IMR-90 (cell line): ENCODE measurements around the gene FAU. TPM values are rescaled to one million over a fixed set of nuclear protein-coding genes. Genes with fewer than 3 reads are reported as not detected.

Source experiments
- ATAC-seq: fragments of 200-7000 bp; cut with Tn5 transposase; 2 replicates; pipeline ENCODE4 v1.9.1; 2020; ENCODE audit warnings: low read depth, mild to moderate bottlenecking, moderate library complexity
- BruUV-seq: library from RNA; stranded (reverse); fragments of 400-500 nt; replicated peaks from 2 replicates; lab custom pipeline; 2021; lab: Mats Ljungman, UMichigan
- CTCF ChIA-PET: fragments of 300-600 bp; formaldehyde crosslinking; extraction: SDS; loops from one replicate; lab custom pipeline; 2021; ENCODE audit warnings: antibody characterized with exemption; lab: Yijun Ruan, JAX
- POLR2A ChIA-PET: fragments of 300-600 bp; sonication (Branson Sonifier 250); formaldehyde crosslinking; loops from one replicate; lab custom pipeline; 2022; ENCODE audit warnings: antibody characterized with exemption; ENCODE audit not compliant: unreplicated experiment; lab: Charles Lee
- DNase-seq: peaks from one replicate; pipeline ENCODE4 v3.0.0; 2013
- H2AFZ ChIP-seq: replicated peaks from 2 replicates; pipeline ENCODE3; 2013; ENCODE audit warnings: low read length, mild to moderate bottlenecking; ENCODE audit not compliant: poor library complexity
- H2AK5ac ChIP-seq: 2 replicates; pipeline ENCODE4 v1.6.1; 2013; ENCODE audit warnings: low read depth, low read length, inconsistent platforms
- H2AK9ac ChIP-seq: replicated peaks from 2 replicates; pipeline ENCODE3; 2013; ENCODE audit warnings: mild to moderate bottlenecking, low read depth, low read length, moderate library complexity; ENCODE audit not compliant: poor library complexity
- H2BK120ac ChIP-seq: 2 replicates; pipeline ENCODE4 v1.6.1; 2013; ENCODE audit warnings: low read depth, low read length, inconsistent platforms
- H2BK15ac ChIP-seq: 3 replicates; pipeline ENCODE4 v1.6.1; 2013; ENCODE audit warnings: low read depth, low read length, inconsistent platforms
- H2BK20ac ChIP-seq: 2 replicates; pipeline ENCODE4 v1.6.1; 2013; ENCODE audit warnings: low read depth, mild to moderate bottlenecking, inconsistent platforms, low read length, moderate library complexity
- H2BK5ac ChIP-seq: 2 replicates; pipeline ENCODE4 v1.6.1; 2013; ENCODE audit warnings: mild to moderate bottlenecking, low read depth, low read length, inconsistent platforms; ENCODE audit not compliant: poor library complexity, severe bottlenecking
- H3K14ac ChIP-seq: replicated peaks from 2 replicates; pipeline ENCODE4 v1.6.1; 2013; ENCODE audit warnings: low read depth, low read length, inconsistent platforms
- H3K18ac ChIP-seq: 2 replicates; pipeline ENCODE4 v1.6.1; 2013; ENCODE audit warnings: low read depth, low read length, control low read depth
- H3K23ac ChIP-seq: 2 replicates; pipeline ENCODE4 v1.6.1; 2013; ENCODE audit warnings: low read depth, low read length, inconsistent platforms
- H3K27ac ChIP-seq: 2 replicates; pipeline ENCODE4 v1.5.1; 2013; ENCODE audit warnings: mild to moderate bottlenecking, control low read depth, low read length; ENCODE audit not compliant: insufficient read depth
- H3K27me3 ChIP-seq: 2 replicates; pipeline ENCODE4 v1.6.1; 2013; ENCODE audit warnings: low read length; ENCODE audit not compliant: control insufficient read depth, insufficient read depth
- H3K36me3 ChIP-seq: 2 replicates; pipeline ENCODE4 v1.6.1; 2013; ENCODE audit warnings: low read length, mixed read lengths; ENCODE audit not compliant: control insufficient read depth, insufficient read depth
- H3K4ac ChIP-seq: 2 replicates; pipeline ENCODE4 v1.6.1; 2013; ENCODE audit warnings: low read depth, low read length, inconsistent platforms
- H3K4me1 ChIP-seq: 2 replicates; pipeline ENCODE4 v1.6.1; 2013; ENCODE audit warnings: low read length, mixed read lengths; ENCODE audit not compliant: control insufficient read depth, insufficient read depth
- H3K4me2 ChIP-seq: 2 replicates; pipeline ENCODE4 v1.6.1; 2013; ENCODE audit warnings: low read depth, mild to moderate bottlenecking, control low read depth, low read length, moderate library complexity
- H3K4me3 ChIP-seq: 2 replicates; pipeline ENCODE4 v1.5.1; 2013; ENCODE audit warnings: low read depth, mild to moderate bottlenecking, control low read depth, low read length, moderate library complexity; ENCODE audit not compliant: insufficient read depth
- H3K56ac ChIP-seq: 2 replicates; pipeline ENCODE4 v1.6.1; 2013; ENCODE audit warnings: low read length, inconsistent platforms; ENCODE audit not compliant: insufficient read depth; ENCODE audit errors: extremely low read depth
- H3K79me1 ChIP-seq, 2 experiments: 2 replicates each; pipeline ENCODE4 v1.6.1; 2013; ENCODE audit warnings: low read length in 2 of 2, inconsistent platforms in 1 of 2, low read depth in 1 of 2
- H3K9ac ChIP-seq: 2 replicates; pipeline ENCODE4 v1.6.1; 2013; ENCODE audit warnings: low read depth, low read length, control low read depth
- H3K9me1 ChIP-seq: 2 replicates; pipeline ENCODE4 v1.6.1; 2013; ENCODE audit warnings: low read length, inconsistent platforms; ENCODE audit not compliant: insufficient read depth
- H3K9me3 ChIP-seq: 2 replicates; pipeline ENCODE4 v1.6.1; 2013; ENCODE audit warnings: low read length; ENCODE audit not compliant: control insufficient read depth, insufficient read depth
- H4K20me1 ChIP-seq: 2 replicates; pipeline ENCODE4 v1.6.1; 2013; ENCODE audit warnings: low read length, inconsistent platforms; ENCODE audit not compliant: insufficient read depth
- H4K5ac ChIP-seq: 2 replicates; pipeline ENCODE4 v1.6.1; 2013; ENCODE audit warnings: mild to moderate bottlenecking, low read depth, low read length, control low read depth
- H4K8ac ChIP-seq, 2 experiments: 2 replicates each; pipeline ENCODE4 v1.6.1; 2013; ENCODE audit warnings: low read depth in 2 of 2, low read length in 2 of 2, control low read depth in 1 of 2, inconsistent platforms in 1 of 2
- H4K91ac ChIP-seq: 2 replicates; pipeline ENCODE4 v1.6.1; 2013; ENCODE audit warnings: low read depth, low read length, inconsistent platforms; ENCODE audit not compliant: insufficient read depth
- CEBPB ChIP-seq: IDR thresholded peaks from 2 replicates; pipeline ENCODE4 v1.6.1; 2012; ENCODE audit warnings: low read depth, low read length, improper control_type of control experiment
- ELK1 ChIP-seq: fragments of 150-350 bp; IDR thresholded peaks from 2 replicates; pipeline ENCODE4 v1.6.1; 2016; ENCODE audit warnings: low read depth, mild to moderate bottlenecking, low read length, moderate library complexity, borderline replicate concordance
- WGBS, 2 experiments: methylation state at CpG; one replicate each; pipeline versions ENCODE4 v1.1.5 to v1.1.7; 2013; ENCODE audit warnings: missing lambda C conversion rate in 2 of 2; ENCODE audit not compliant: insufficient read length in 1 of 2; ENCODE audit errors: extremely low coverage in 2 of 2; 5-methylcytosine and 5-hydroxymethylcytosine counted together
- dilution Hi-C: fragments of 300-500 bp; cut with HindIII; formaldehyde crosslinking; loops from one replicate; pipeline ENCODE4 v1.14.3; 2018; ENCODE audit warnings: low sequenced_read_pairs; ENCODE audit not compliant: unreplicated experiment
- in situ Hi-C: fragments of 300-500 bp; cut with MboI; formaldehyde crosslinking; loops from 3 replicates; pipeline ENCODE4 v1.14.3; 2019; ENCODE audit warnings: low sequenced_read_pairs, inconsistent platforms, mixed read lengths
- intact Hi-C: fragments of 100-400 bp; cut with micrococcal nuclease; formaldehyde crosslinking; loops from 2 replicates; pipeline ENCODE4 v1.10.0; 2022
- polyA plus RNA-seq, 3 experiments: library from polyadenylated mRNA; depleted of rRNA; stranded (reverse); fragments of >200 nt; gene quantifications; 2 replicates each; pipeline ENCODE4 v1.2.3, GENCODE V29; 2012; ENCODE audit warnings: low replicate concordance in 1 of 3
- total RNA-seq: library from RNA; depleted of rRNA; stranded (reverse); fragments of >200 nt; gene quantifications from 2 replicates; pipeline ENCODE4 v1.2.3, GENCODE V29; 2012

FAU gene
- total and polyA plus RNA-seq, 2 of the 4 experiments (the other 2 are of a cell fraction): 189 to 652 TPM

GRCh38 chr11:65077451-65077850 lies 44.5 kb downstream of the FAU start:
- 100% methylated on average over 1 of the region's 4 CpGs; no CpG with 5 or more reads in 1 of the 2 experiments for WGBS, 2 experiments
- CTCF ChIA-PET: no interaction called here
- H2AK5ac ChIP-seq: no peak overlapping the region
- H3K56ac ChIP-seq: no peak overlapping the region
- no peak overlapping the region for H3K4ac ChIP-seq
- no peak overlapping the region for H4K91ac ChIP-seq
- H4K20me1 ChIP-seq: no peaks in the 10 kb centered on the region
- no peaks in the 10 kb centered on the region; the same call in 1 of the 2 replicates for H3K9me1 ChIP-seq
- no peak overlapping the region for H2BK120ac ChIP-seq
- H3K18ac ChIP-seq: no peak overlapping the region
- no peak overlapping the region for H2BK15ac ChIP-seq
- intact Hi-C loops (no loop called here), dilution Hi-C loops (no loop called here), in situ Hi-C loops (no loop called here)
- no TSS peak for BruUV-seq
- peaks cover 2% of the 10 kb centered on the region for H3K36me3 ChIP-seq
- TF ChIP-seq ELK1: no peak
- TF ChIP-seq CEBPB: no peak
- H3K4me2 ChIP-seq: no peak overlapping the region
- H2BK5ac ChIP-seq: no peak overlapping the region
- no peak overlapping the region for H3K4me3 ChIP-seq
- no peak overlapping the region for H3K23ac ChIP-seq
- no peaks in the 10 kb centered on the region for H3K4me1 ChIP-seq
- H3K9me3 ChIP-seq: no peaks in the 10 kb centered on the region
- no peak overlapping the region for H3K14ac ChIP-seq
- H2AFZ ChIP-seq: no peak overlapping the region
- no peak overlapping the region for H3K27ac ChIP-seq
- H3K9ac ChIP-seq: no peak overlapping the region
- DNase-seq (peak; percentile 31), ATAC-seq (no peak)
- peaks cover 28 to 42% of the 10 kb centered on the region in 2 experiments for H3K79me1 ChIP-seq
- no peak overlapping the region for H2AK9ac ChIP-seq
- H2BK20ac ChIP-seq: no peak overlapping the region
- H4K8ac ChIP-seq: no peak overlapping the region
- no peaks in the 10 kb centered on the region for H3K27me3 ChIP-seq
- POLR2A ChIA-PET: no interaction called here
- H4K5ac ChIP-seq: no peak overlapping the region
